DOHH2 (cell line): ENCODE measurements around the gene RMI2.

Experiments used
- H3F3A ChIP-seq: fragments of 200-600 bp; sonication (generic), shearing (Covaris generic); 2 replicates; pipeline ENCODE4 v1.6.0; 2016; ENCODE audit warnings: antibody characterized with exemption, mild to moderate bottlenecking; ENCODE audit not compliant: control insufficient read depth, insufficient read depth
- H3K27ac ChIP-seq: fragments of 200-600 bp; sonication (generic); 2 replicates; pipeline ENCODE4 v1.5.1; 2014; ENCODE audit warnings: low read depth, mild to moderate bottlenecking, low read length, moderate library complexity
- H3K27me3 ChIP-seq: fragments of 200-600 bp; sonication (generic); 2 replicates; pipeline ENCODE4 v1.6.1; 2014; ENCODE audit warnings: mild to moderate bottlenecking, low read length, mixed read lengths; ENCODE audit not compliant: control insufficient read depth
- H3K36me3 ChIP-seq: fragments of 200-600 bp; sonication (generic); 2 replicates; pipeline ENCODE4 v1.6.1; 2014; ENCODE audit warnings: mild to moderate bottlenecking, low read length, moderate library complexity, mixed read lengths; ENCODE audit not compliant: control insufficient read depth
- H3K4me1 ChIP-seq: fragments of 200-600 bp; sonication (generic); 2 replicates; pipeline ENCODE4 v1.6.1; 2014; ENCODE audit warnings: mild to moderate bottlenecking, low read length, mixed read lengths; ENCODE audit not compliant: control insufficient read depth
- H3K4me2 ChIP-seq: fragments of 200-600 bp; sonication (generic); 2 replicates; pipeline ENCODE4 v1.6.0; 2014; ENCODE audit warnings: mild to moderate bottlenecking, low read length, moderate library complexity
- H3K4me3 ChIP-seq: fragments of 200-600 bp; sonication (generic); 2 replicates; pipeline ENCODE4 v1.5.1; 2014; ENCODE audit warnings: mild to moderate bottlenecking, low read length, mixed read lengths
- H3K79me2 ChIP-seq: fragments of 200-600 bp; sonication (generic); 2 replicates; pipeline ENCODE4 v1.6.1; 2014; ENCODE audit warnings: mild to moderate bottlenecking, low read length, mixed read lengths; ENCODE audit not compliant: control insufficient read depth
- H3K9me2 ChIP-seq: fragments of 200-600 bp; sonication (generic); replicated peaks from 2 replicates; pipeline ENCODE4 v1.6.1; 2014; ENCODE audit warnings: mild to moderate bottlenecking, low read length, mixed read lengths; ENCODE audit not compliant: control insufficient read depth
- H3K9me3 ChIP-seq: fragments of 200-600 bp; sonication (generic); 2 replicates; pipeline ENCODE4 v1.6.1; 2014; ENCODE audit warnings: antibody characterized with exemption, low read length, mixed read lengths; ENCODE audit not compliant: control insufficient read depth, insufficient read depth
- H4K20me1 ChIP-seq: fragments of 200-600 bp; sonication (generic); 2 replicates; pipeline ENCODE4 v1.6.0; 2014; ENCODE audit warnings: low read depth, mild to moderate bottlenecking, antibody characterized with exemption, low read length, moderate library complexity; ENCODE audit not compliant: control insufficient read depth, insufficient read depth
- EZH2phosphoT487 ChIP-seq: fragments of 200-600 bp; sonication (generic); IDR thresholded peaks from 2 replicates; pipeline ENCODE4 v1.6.1; 2017; ENCODE audit warnings: borderline replicate concordance, mild to moderate bottlenecking, antibody characterized with exemption, low read length, moderate library complexity, mixed read lengths
- TF ChIP-seq, protein P1 (sequence below): fragments of 200-600 bp; sonication (generic); IDR thresholded peaks from one replicate; pipeline ENCODE4 v1.5.1; 2014; ENCODE audit warnings: antibody characterized with exemption, mild to moderate bottlenecking, low read depth, low read length; ENCODE audit not compliant: poor library complexity, severe bottlenecking

RMI2 gene

DNA sequence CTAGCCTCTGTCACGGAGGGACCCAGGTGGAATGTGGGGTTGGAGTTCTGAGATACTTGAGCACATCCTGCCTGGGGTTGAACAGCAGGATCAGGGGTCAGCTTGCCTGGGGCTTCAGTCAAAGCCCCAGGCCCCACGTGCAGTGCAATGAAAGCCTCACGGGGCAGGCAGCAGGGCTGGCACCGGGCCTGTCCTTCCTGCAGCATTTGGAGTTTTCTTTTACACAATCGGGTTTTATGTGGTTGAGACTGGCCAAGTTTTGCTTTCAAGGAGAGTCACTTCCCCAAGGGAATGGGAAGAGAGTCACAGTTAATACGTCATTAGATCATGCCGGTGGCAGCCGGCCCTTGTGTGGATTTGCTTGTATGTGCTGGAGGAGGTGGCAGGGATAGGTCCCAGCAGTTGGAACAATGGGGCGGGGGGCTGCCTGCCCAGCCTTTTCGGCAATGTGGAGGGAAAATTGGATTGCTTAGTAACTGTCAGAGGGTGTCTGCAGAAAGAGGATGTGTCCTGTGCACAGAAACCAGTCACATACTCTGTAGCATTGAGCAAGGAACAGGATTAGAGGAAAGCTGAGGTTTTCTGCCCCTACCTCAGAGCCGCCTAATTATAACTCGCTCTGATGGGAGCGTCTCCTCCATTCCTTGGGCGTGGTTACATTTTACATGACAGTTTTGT lies 4.5 kb downstream of the RMI2 start:
- peaks cover 71% of the 10 kb centered on the region for H3K79me2 ChIP-seq
- H3K4me3 ChIP-seq: no peak overlapping the region
- H3F3A ChIP-seq: peaks cover 5% of the 10 kb centered on the region
- H3K27ac ChIP-seq: no peak overlapping the region
- TF ChIP-seq EZH2phosphoT487: no peak
- TF ChIP-seq, protein P1, sequence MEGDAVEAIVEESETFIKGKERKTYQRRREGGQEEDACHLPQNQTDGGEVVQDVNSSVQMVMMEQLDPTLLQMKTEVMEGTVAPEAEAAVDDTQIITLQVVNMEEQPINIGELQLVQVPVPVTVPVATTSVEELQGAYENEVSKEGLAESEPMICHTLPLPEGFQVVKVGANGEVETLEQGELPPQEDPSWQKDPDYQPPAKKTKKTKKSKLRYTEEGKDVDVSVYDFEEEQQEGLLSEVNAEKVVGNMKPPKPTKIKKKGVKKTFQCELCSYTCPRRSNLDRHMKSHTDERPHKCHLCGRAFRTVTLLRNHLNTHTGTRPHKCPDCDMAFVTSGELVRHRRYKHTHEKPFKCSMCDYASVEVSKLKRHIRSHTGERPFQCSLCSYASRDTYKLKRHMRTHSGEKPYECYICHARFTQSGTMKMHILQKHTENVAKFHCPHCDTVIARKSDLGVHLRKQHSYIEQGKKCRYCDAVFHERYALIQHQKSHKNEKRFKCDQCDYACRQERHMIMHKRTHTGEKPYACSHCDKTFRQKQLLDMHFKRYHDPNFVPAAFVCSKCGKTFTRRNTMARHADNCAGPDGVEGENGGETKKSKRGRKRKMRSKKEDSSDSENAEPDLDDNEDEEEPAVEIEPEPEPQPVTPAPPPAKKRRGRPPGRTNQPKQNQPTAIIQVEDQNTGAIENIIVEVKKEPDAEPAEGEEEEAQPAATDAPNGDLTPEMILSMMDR: no peak
- peaks cover 17% of the 10 kb centered on the region for H4K20me1 ChIP-seq
- H3K4me1 ChIP-seq: peaks cover 58% of the 10 kb centered on the region
- H3K4me2 ChIP-seq: no peak overlapping the region
- no peaks in the 10 kb centered on the region for H3K9me3 ChIP-seq
- no peaks in the 10 kb centered on the region for H3K9me2 ChIP-seq
- H3K36me3 ChIP-seq: peaks cover 62% of the 10 kb centered on the region
- no peaks in the 10 kb centered on the region for H3K27me3 ChIP-seq

DNA sequence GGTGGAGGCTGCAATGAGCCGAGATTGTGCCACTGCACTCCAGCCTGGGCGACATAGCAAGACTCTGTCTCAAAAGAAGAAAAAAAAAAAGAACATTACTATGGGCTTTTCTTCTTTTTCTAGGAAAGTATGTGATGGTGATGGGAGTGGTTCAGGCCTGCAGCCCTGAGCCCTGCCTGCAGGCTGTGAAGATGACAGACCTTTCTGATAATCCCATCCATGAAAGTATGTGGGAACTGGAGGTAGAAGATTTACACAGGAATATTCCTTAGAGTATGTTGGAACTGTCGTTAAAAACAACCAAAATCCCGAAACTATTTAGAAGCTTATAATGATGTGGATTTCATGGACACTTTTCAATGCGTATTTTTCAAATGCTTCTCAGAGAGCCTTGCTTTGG lies 5.3 kb downstream of the RMI2 start:
- Histone ChIP-seq H3K27ac (no peak overlapping the region), H3K4me3 (no peak overlapping the region), H3K79me2 (peaks cover 70% of the 10 kb centered on the region), H3K4me1 (peaks cover 66% of the 10 kb centered on the region), H3K9me2 (no peaks in the 10 kb centered on the region), H3K27me3 (no peaks in the 10 kb centered on the region), H3K9me3 (no peaks in the 10 kb centered on the region), H4K20me1 (peaks cover 20% of the 10 kb centered on the region), H3K36me3 (peaks cover 69% of the 10 kb centered on the region), H3K4me2 (no peak overlapping the region), H3F3A (peaks cover 12% of the 10 kb centered on the region)
- TF ChIP-seq, protein P1: no peak
- TF ChIP-seq EZH2phosphoT487: no peak

DNA sequence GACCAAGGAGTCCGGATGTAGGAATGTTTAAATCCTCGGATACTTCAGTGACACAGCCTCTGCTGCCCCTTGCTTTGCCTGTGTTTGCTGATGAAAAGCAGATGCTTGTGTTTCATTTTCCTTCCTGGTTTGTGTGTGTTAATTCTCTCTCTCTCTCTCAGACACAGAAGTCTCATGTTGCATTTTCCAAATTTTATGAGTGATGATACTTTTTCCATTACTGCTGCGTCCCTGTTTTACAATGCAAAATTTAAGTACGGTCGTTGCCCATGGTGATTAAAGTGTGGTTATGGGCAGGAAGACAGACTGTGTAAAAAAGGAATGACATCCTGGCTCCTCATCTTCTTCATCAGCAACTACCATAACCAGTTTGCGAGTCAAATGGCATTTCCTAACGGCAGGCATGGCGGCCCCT lies 5.7 kb downstream of the RMI2 start:
- no peak overlapping the region for H3K4me3 ChIP-seq
- H3K9me3 ChIP-seq: no peaks in the 10 kb centered on the region
- H3K4me2 ChIP-seq: no peak overlapping the region
- TF ChIP-seq, protein P1: no peak
- TF ChIP-seq EZH2phosphoT487: no peak
- H3K4me1 ChIP-seq: peaks cover 69% of the 10 kb centered on the region
- H3K79me2 ChIP-seq: peaks cover 66% of the 10 kb centered on the region
- H3K36me3 ChIP-seq: peaks cover 69% of the 10 kb centered on the region
- H4K20me1 ChIP-seq: peaks cover 22% of the 10 kb centered on the region
- H3K27ac ChIP-seq: no peak overlapping the region
- H3F3A ChIP-seq: peaks cover 14% of the 10 kb centered on the region
- H3K27me3 ChIP-seq: no peaks in the 10 kb centered on the region
- H3K9me2 ChIP-seq: no peaks in the 10 kb centered on the region

DNA sequence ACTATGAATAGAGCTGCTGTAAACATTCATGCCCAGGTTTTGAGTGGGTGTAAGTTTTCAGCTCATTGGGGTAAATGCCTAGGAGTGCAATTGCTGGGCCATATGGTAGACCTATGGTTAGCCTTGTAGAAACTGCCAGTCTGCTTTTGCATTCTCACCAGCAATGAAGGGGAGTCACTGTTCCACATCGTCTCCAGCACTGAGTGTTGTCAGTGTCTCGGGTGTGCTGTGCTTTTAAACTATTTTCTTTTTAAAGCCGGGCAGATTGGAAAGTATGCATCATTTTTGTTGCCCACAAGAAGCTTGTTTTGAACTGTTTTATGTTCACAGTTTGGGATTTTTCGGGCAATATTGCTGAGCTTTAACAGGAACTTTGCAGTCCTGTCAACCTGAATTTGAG lies 7.9 kb downstream of the RMI2 start:
- Histone ChIP-seq H3K36me3 (peaks cover 56% of the 10 kb centered on the region), H3K4me3 (no peak overlapping the region), H3K27me3 (peaks cover 8% of the 10 kb centered on the region; the same call in 1 of the 2 replicates), H4K20me1 (peaks cover 13% of the 10 kb centered on the region; the same call in 1 of the 2 replicates), H3F3A (peaks cover 14% of the 10 kb centered on the region), H3K4me2 (no peak overlapping the region), H3K9me3 (no peaks in the 10 kb centered on the region), H3K4me1 (peaks cover 62% of the 10 kb centered on the region), H3K79me2 (peaks cover 44% of the 10 kb centered on the region), H3K27ac (no peak overlapping the region), H3K9me2 (no peaks in the 10 kb centered on the region)
- TF ChIP-seq EZH2phosphoT487: no peak
- TF ChIP-seq, protein P1: no peak
